Lower lobe of right lung (tissue), 2 donors: ENCODE measurements around the gene PGBD5. TPM values are rescaled to one million over a fixed set of nuclear protein-coding genes. Genes with fewer than 3 reads are reported as not detected.

Source experiments
- ATAC-seq, 2 donors: fragments of 200-7000 bp; cut with Tn5 transposase; one replicate each; pipeline ENCODE4 v1.9.1; 2020 to 2022; ENCODE audit warnings: mild to moderate bottlenecking in 2 of 2, moderate library complexity in 2 of 2
- DNase-seq: peaks from one replicate; pipeline ENCODE4 v3.0.0-alpha.2; 2020
- H3K27ac ChIP-seq: fragments of 200-600 bp; one replicate; pipeline ENCODE4 v1.8.0; 2022
- H3K27me3 ChIP-seq: fragments of 200-600 bp; one replicate; pipeline ENCODE4 v1.8.0; 2022; ENCODE audit warnings: low read depth
- H3K36me3 ChIP-seq: fragments of 200-600 bp; one replicate; pipeline ENCODE4 v1.8.0; 2022; ENCODE audit warnings: mild to moderate bottlenecking
- H3K4me1 ChIP-seq: fragments of 200-600 bp; one replicate; pipeline ENCODE4 v1.8.0; 2022
- H3K4me3 ChIP-seq: fragments of 200-600 bp; one replicate; pipeline ENCODE4 v1.8.0; 2022; ENCODE audit warnings: mild to moderate bottlenecking
- H3K9me3 ChIP-seq: fragments of 200-600 bp; one replicate; pipeline ENCODE4 v1.8.0; 2022
- CTCF ChIP-seq: fragments of 200-600 bp; IDR thresholded peaks from one replicate; pipeline ENCODE4 v1.8.0; 2022; ENCODE audit warnings: antibody characterized with exemption, mild to moderate bottlenecking
- intact Hi-C: fragments of 100-400 bp; cut with DNase I; formaldehyde crosslinking; loops from one replicate; pipeline ENCODE4 v1.11.0; 2022
- total RNA-seq: library from RNA; stranded (reverse); fragmentation: NEBNext Ultra II Directional; extraction: Animal tissue kit (Norgen Biotek cat#: 25700); gene quantifications from one replicate; pipeline ENCODE4 v1.2.1, GENCODE V29; 2021
- donor health status: DM: no; HTN: yes; CAD: no; lungs with severe emphysema.

The PGBD5 gene
- total RNA-seq, 1 donor from 2014 or later: 2.3 TPM

- peaks cover 70% of the 10 kb centered on the region for H3K36me3 ChIP-seq
- TF ChIP-seq CTCF: no peak
- no peaks in the 10 kb centered on the region for H3K4me1 ChIP-seq
- intact Hi-C loops: no loop called here
- H3K9me3 ChIP-seq: no peaks in the 10 kb centered on the region
- no peak overlapping the region for H3K4me3 ChIP-seq
- no peaks in the 10 kb centered on the region for H3K27me3 ChIP-seq
- no peak for DNase-seq
- ATAC-seq: no peak
- H3K27ac ChIP-seq: no peak overlapping the region
Measured at GRCh38 chr1:230278376-230278775, 147.8 kb downstream of the PGBD5 start.

- no peaks in the 10 kb centered on the region for H3K4me1 ChIP-seq
- H3K27ac ChIP-seq: no peak overlapping the region
- peak; percentile 18 for DNase-seq
- no peak for ATAC-seq
- no peaks in the 10 kb centered on the region for H3K27me3 ChIP-seq
- TF ChIP-seq CTCF: no peak
- intact Hi-C loops: no loop called here
- peaks cover 70% of the 10 kb centered on the region for H3K36me3 ChIP-seq
- H3K9me3 ChIP-seq: no peaks in the 10 kb centered on the region
- H3K4me3 ChIP-seq: no peak overlapping the region
Measured at GRCh38 chr1:230277201-230278025, 148.7 kb downstream of the PGBD5 start.

GRCh38 chr1:230276401-230276800 is 149.7 kb downstream of the PGBD5 start:
- Histone ChIP-seq H3K9me3 (no peaks in the 10 kb centered on the region), H3K27me3 (no peaks in the 10 kb centered on the region), H3K4me3 (no peak overlapping the region), H3K36me3 (peaks cover 69% of the 10 kb centered on the region), H3K27ac (no peak overlapping the region), H3K4me1 (no peaks in the 10 kb centered on the region)
- TF ChIP-seq CTCF: no peak
- intact Hi-C loops: no loop called here
- DNase-seq (peak; percentile 15), ATAC-seq (no peak)

- no peak overlapping the region for H3K27ac ChIP-seq
- no peaks in the 10 kb centered on the region for H3K9me3 ChIP-seq
- DNase-seq (peak; percentile 39), ATAC-seq (no peak)
- TF ChIP-seq CTCF: no peak
- H3K4me3 ChIP-seq: no peak overlapping the region
- peaks cover 10% of the 10 kb centered on the region for H3K4me1 ChIP-seq
- intact Hi-C loops: no loop called here
- H3K27me3 ChIP-seq: no peaks in the 10 kb centered on the region
- peaks cover 48% of the 10 kb centered on the region for H3K36me3 ChIP-seq
Measured at GRCh38 chr1:230274254-230274653, 151.9 kb downstream of the PGBD5 start.

GRCh38 chr1:230273141-230273710 is 152.9 kb downstream of the PGBD5 start:
- DNase-seq (no peak), ATAC-seq (no peak)
- H3K27ac ChIP-seq: no peak overlapping the region
- H3K36me3 ChIP-seq: peaks cover 37% of the 10 kb centered on the region
- H3K4me1 ChIP-seq: peaks cover 18% of the 10 kb centered on the region
- H3K27me3 ChIP-seq: no peaks in the 10 kb centered on the region
- no peak for TF ChIP-seq CTCF
- intact Hi-C loops: no loop called here
- H3K4me3 ChIP-seq: no peak overlapping the region
- H3K9me3 ChIP-seq: no peaks in the 10 kb centered on the region
